Measurements from ENCODE around the gene ZNF12. TPM values are rescaled to one million over a fixed set of nuclear protein-coding genes. Genes with fewer than 3 reads are reported as not detected.
A peak's percentile ranks its signal among the peaks of the same experiment; 100 is the strongest.

Gene ZNF12
- total RNA-seq, 4 donors from 2014 or later = 19.7 to 40.8 (median 23.8) TPM

- peak in 1 of 2 donors; percentile 37 for DNase-seq (ENCODE audit: low spot score in 2 of 2)
- H3K4me3 ChIP-seq (ENCODE audit: low read depth, poor library complexity, severe bottlenecking) = no peak overlapping the region
- WGBS, 2 donors = 89 to 91% methylated on average over 6 of the region's 6 CpGs
- intact Hi-C loops (cut with DNase I; ENCODE audit: low total_unique reads) = no loop called here
- TF ChIP-seq POLR2A (IDR thresholded peaks at IDR 0.05) (no peak), CTCF (IDR thresholded peaks at IDR 0.05) (no peak)
These were observed 3.1 kb upstream of the ZNF12 start for GRCh38 chr7:6709808-6710207.

- no peak for TF ChIP-seq CTCF (IDR thresholded peaks at IDR 0.05)
- TF ChIP-seq POLR2A (IDR thresholded peaks at IDR 0.05) = no peak
- DNase-seq (ENCODE audit: low spot score in 2 of 2) = peak in 1 of 2 donors; percentile 31
- intact Hi-C loops (cut with DNase I; ENCODE audit: low total_unique reads) = no loop called here
- no peak overlapping the region for H3K4me3 ChIP-seq (ENCODE audit: low read depth, poor library complexity, severe bottlenecking)
- WGBS, 2 donors = 90 to 98% methylated on average over 3 of the region's 3 CpGs
These were observed 1.6 kb upstream of the ZNF12 start for GRCh38 chr7:6708304-6708703.

GRCh38 chr7:6705959-6706665 is 635 bp downstream of the ZNF12 start:
- intact Hi-C loops (cut with DNase I; ENCODE audit: low total_unique reads) = no loop called here
- DNase-seq (ENCODE audit: low spot score in 2 of 2) = peak; percentile 18 to 85
- H3K4me3 ChIP-seq (ENCODE audit: low read depth, poor library complexity, severe bottlenecking) = peak overlapping the region; percentile 98
- TF ChIP-seq POLR2A (IDR thresholded peaks at IDR 0.05) (no peak), CTCF (IDR thresholded peaks at IDR 0.05) (no peak)
- WGBS, 2 donors = 0 to 1% methylated on average over 44 to 47 of the region's 47 CpGs

- no peak overlapping the region for H3K4me3 ChIP-seq (ENCODE audit: low read depth, poor library complexity, severe bottlenecking)
- no peak for DNase-seq (ENCODE audit: low spot score in 2 of 2)
- no peak for TF ChIP-seq POLR2A (IDR thresholded peaks at IDR 0.05)
- TF ChIP-seq CTCF (IDR thresholded peaks at IDR 0.05) = no peak
- 95 to 97% methylated on average over 1 of the region's 1 CpG for WGBS, 2 donors
- intact Hi-C loops (cut with DNase I; ENCODE audit: low total_unique reads) = no loop called here
These were observed 4.9 kb downstream of the ZNF12 start for GRCh38 chr7:6701860-6702259.

- intact Hi-C loops (cut with DNase I; ENCODE audit: low total_unique reads) = no loop called here
- 97% methylated on average over 5 of the region's 5 CpGs for WGBS, 2 donors
- H3K4me3 ChIP-seq (ENCODE audit: low read depth, poor library complexity, severe bottlenecking) = no peak overlapping the region
- TF ChIP-seq POLR2A (IDR thresholded peaks at IDR 0.05) = no peak
- no peak for DNase-seq (ENCODE audit: low spot score in 2 of 2)
These were observed 6.0 kb downstream of the ZNF12 start for GRCh38 chr7:6700793-6701192.

- intact Hi-C loops (cut with DNase I; ENCODE audit: low total_unique reads) = no loop called here
- WGBS, 2 donors = 95 to 97% methylated on average over 5 of the region's 5 CpGs
- TF ChIP-seq CTCF (IDR thresholded peaks at IDR 0.05) (no peak), POLR2A (IDR thresholded peaks at IDR 0.05) (no peak)
- no peak overlapping the region for H3K4me3 ChIP-seq (ENCODE audit: low read depth, poor library complexity, severe bottlenecking)
- DNase-seq (ENCODE audit: low spot score in 2 of 2) = no peak
These were observed 15.1 kb downstream of the ZNF12 start for GRCh38 chr7:6691609-6692106.

Measured in lower leg skin (tissue), 4 donors.